IPS-15b (cell line): Measurements from ENCODE around the gene HEY2.
"Not testable (repeated sequence)": the region's sequence is repeated elsewhere in the genome, so short reads cannot be mapped to it uniquely, and the experiment has no call there.

Experiments
- H3K27me3 ChIP-seq: one replicate; pipeline ENCODE4 v1.6.1; 2013; ENCODE audit warnings: low read length; ENCODE audit not compliant: control insufficient read depth, insufficient read depth
- H3K36me3 ChIP-seq: one replicate; pipeline ENCODE4 v1.6.1; 2013; ENCODE audit warnings: low read length; ENCODE audit not compliant: control insufficient read depth, insufficient read depth
- H3K4me1 ChIP-seq: one replicate; pipeline ENCODE4 v1.6.1; 2013; ENCODE audit warnings: mild to moderate bottlenecking, low read length; ENCODE audit not compliant: control insufficient read depth, insufficient read depth
- H3K4me3 ChIP-seq: one replicate; pipeline ENCODE4 v1.5.1; 2013; ENCODE audit warnings: low read depth, low read length
- H3K9ac ChIP-seq: one replicate; pipeline ENCODE4 v1.6.1; 2013; ENCODE audit warnings: low read depth, mild to moderate bottlenecking, low read length
- H3K9me3 ChIP-seq: one replicate; pipeline ENCODE4 v1.6.1; 2013; ENCODE audit warnings: mild to moderate bottlenecking, low read length; ENCODE audit not compliant: control insufficient read depth, insufficient read depth

Gene HEY2

DNA sequence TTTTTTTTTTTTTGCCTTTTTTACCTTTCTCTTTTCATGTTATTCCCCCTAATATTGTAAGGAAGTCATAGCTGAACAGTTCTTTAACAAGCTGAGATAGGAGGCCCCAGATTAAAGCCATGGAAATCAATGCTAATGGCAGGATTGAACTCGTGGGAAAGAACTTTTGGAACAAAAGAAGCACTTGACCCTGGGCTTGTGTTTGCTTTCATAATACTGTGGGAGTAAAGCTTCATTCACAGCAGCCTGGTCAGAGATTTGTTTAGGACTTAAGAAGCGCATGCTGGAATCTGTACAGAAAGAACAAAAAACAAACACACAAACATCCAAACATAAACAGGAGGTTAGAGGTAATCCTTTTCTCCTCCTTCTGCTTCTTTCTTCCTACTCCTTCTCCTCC lies 5.1 kb downstream of the HEY2 start:
- H3K4me3 ChIP-seq: no peak overlapping the region
- H3K4me1 ChIP-seq: peaks cover 17% of the 10 kb centered on the region
- H3K36me3 ChIP-seq: peaks cover 8% of the 10 kb centered on the region
- no peaks in the 10 kb centered on the region for H3K9me3 ChIP-seq
- H3K9ac ChIP-seq: no peak overlapping the region
- H3K27me3 ChIP-seq: no peaks in the 10 kb centered on the region

DNA sequence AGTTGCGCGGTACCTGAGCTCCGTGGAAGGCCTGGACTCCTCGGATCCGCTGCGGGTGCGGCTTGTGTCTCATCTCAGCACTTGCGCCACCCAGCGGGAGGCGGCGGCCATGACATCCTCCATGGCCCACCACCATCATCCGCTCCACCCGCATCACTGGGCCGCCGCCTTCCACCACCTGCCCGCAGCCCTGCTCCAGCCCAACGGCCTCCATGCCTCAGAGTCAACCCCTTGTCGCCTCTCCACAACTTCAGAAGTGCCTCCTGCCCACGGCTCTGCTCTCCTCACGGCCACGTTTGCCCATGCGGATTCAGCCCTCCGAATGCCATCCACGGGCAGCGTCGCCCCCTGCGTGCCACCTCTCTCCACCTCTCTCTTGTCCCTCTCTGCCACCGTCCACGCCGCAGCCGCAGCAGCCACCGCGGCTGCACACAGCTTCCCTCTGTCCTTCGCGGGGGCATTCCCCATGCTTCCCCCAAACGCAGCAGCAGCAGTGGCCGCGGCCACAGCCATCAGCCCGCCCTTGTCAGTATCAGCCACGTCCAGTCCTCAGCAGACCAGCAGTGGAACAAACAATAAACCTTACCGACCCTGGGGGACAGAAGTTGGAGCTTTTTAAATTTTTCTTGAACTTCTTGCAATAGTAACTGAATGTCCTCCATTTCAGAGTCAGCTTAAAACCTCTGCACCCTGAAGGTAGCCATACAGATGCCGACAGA lies 9.9 kb downstream of the HEY2 start:
- peaks cover 17% of the 10 kb centered on the region for H3K4me1 ChIP-seq
- no peak overlapping the region for H3K9ac ChIP-seq
- no peaks in the 10 kb centered on the region for H3K27me3 ChIP-seq
- peak overlapping the region; percentile 4 for H3K4me3 ChIP-seq
- H3K9me3 ChIP-seq: no peaks in the 10 kb centered on the region
- peaks cover 13% of the 10 kb centered on the region for H3K36me3 ChIP-seq

DNA sequence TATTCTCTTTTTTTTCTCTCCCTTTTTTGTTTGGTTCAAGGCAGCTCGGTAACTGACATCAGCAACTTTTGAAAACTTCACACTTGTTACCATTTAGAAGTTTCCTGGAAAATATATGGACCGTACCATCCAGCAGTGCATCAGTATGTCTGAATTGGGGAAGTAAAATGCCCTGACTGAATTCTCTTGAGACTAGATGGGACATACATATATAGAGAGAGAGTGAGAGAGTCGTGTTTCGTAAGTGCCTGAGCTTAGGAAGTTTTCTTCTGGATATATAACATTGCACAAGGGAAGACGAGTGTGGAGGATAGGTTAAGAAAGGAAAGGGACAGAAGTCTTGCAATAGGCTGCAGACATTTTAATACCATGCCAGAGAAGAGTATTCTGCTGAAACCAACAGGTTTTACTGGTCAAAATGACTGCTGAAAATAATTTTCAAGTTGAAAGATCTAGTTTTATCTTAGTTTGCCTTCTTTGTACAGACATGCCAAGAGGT lies 10.6 kb downstream of the HEY2 start:
- H3K9ac ChIP-seq: no peak overlapping the region
- peaks cover 13% of the 10 kb centered on the region for H3K36me3 ChIP-seq
- no peaks in the 10 kb centered on the region for H3K27me3 ChIP-seq
- H3K4me1 ChIP-seq: peaks cover 10% of the 10 kb centered on the region
- H3K9me3 ChIP-seq: no peaks in the 10 kb centered on the region
- H3K4me3 ChIP-seq: no peak overlapping the region

DNA sequence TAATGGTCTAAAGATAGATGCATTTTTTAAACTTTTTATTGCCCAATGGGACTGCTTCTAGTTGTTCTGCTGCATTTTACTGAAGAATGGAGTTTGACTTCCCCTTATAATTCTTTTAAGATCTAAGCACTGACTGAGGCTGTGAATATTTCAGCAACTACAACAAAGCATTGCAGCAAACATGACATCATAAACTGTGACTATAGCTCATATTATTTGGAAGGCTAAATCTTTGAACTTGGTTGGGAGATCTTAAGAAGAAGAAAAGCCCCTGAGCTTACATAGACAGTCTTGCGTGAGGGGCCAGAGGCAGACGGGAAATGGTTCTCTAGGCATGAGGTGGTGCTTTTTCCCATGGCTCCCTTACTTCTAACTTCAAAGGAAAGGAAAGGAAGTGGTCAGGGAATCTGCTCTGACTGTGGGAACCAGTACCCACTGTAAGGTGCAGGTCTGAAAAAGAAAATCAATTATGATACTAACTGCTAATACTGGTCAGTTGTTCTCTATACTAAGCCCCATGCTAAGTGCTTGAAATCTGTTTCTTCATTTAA lies 14.8 kb downstream of the HEY2 start:
- peaks cover 4% of the 10 kb centered on the region for H3K4me1 ChIP-seq
- no peak overlapping the region for H3K9ac ChIP-seq
- H3K27me3 ChIP-seq: no peaks in the 10 kb centered on the region
- peaks cover 8% of the 10 kb centered on the region for H3K36me3 ChIP-seq
- no peaks in the 10 kb centered on the region for H3K9me3 ChIP-seq
- H3K4me3 ChIP-seq: no peak overlapping the region

DNA sequence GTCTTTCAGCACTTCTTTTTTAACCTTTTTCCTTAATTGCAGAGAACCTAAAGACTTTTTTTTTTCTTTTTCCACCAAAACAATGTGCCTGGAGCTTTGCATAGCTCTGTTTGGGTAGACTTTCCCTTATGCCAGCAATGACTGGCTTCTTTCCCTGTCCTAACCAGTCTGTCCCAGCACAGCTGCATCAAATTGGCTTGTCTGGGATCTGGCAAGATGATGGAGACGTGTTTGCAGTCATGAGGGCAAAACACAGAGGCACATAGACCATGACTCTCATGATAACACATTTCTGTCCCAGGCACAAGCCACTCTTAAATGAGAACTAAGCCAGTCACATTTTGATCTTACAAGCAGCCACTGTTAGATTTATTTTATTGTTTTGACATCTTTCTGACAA lies 16.5 kb downstream of the HEY2 start:
- Histone ChIP-seq H3K36me3 (no peaks in the 10 kb centered on the region), H3K9me3 (no peaks in the 10 kb centered on the region), H3K27me3 (no peaks in the 10 kb centered on the region), H3K4me3 (no peak overlapping the region), H3K9ac (no peak overlapping the region), H3K4me1 (peaks cover 4% of the 10 kb centered on the region)

DNA sequence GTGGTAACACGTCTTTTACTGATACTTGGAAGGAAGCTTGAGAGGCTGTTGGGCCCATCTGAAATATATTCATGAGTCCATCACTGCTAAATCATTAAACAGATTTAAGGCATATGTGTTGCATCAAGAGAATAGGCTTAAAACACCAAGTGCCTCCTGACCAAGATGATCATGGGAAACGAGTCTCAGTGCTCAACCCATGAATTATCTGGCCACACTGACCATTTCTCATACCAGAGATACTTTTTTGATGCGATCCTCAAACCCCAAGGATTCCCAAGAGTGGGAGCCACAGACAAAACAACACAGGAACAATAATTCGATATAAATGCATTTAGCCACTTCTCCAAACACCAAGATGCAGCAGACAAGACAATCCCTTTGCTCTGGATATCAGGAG lies 17.2 kb downstream of the HEY2 start:
- Histone ChIP-seq H3K36me3 (no peaks in the 10 kb centered on the region), H3K9me3 (no peaks in the 10 kb centered on the region), H3K4me3 (no peak overlapping the region), H3K4me1 (no peaks in the 10 kb centered on the region), H3K9ac (no peak overlapping the region), H3K27me3 (no peaks in the 10 kb centered on the region)

DNA sequence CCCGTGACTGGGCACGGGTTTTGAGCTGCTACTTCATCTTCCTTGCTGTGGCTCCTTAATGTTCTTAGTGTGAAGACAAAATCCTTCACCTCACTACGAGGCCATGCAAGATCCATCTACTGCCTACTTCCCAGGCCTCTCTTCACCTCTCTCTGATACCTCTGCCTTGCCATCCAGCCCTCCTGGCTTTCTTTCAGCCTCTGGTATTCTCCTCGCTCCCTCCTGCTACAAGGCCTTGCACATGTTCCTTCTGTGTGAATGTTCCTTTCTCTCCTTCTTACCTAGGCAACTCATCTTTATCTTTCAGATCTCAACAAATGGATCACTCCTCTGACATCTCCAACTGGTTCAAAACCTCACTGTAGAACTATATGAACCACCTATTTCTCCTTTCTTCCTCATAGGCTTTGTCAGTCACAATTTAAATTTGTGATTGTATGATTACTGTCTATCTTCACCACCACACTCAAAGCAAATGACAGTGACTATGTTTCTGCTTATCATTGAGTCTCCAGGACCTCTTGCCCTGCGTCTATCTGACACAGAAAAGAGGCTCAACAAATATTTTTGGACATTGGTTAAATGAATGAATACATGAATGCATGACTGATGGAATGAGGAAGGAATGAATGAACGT lies 19.8 kb downstream of the HEY2 start:
- Histone ChIP-seq H3K27me3 (no peaks in the 10 kb centered on the region), H3K9ac (no peak overlapping the region), H3K4me3 (no peak overlapping the region), H3K36me3 (no peaks in the 10 kb centered on the region), H3K9me3 (no peaks in the 10 kb centered on the region), H3K4me1 (no peaks in the 10 kb centered on the region)

DNA sequence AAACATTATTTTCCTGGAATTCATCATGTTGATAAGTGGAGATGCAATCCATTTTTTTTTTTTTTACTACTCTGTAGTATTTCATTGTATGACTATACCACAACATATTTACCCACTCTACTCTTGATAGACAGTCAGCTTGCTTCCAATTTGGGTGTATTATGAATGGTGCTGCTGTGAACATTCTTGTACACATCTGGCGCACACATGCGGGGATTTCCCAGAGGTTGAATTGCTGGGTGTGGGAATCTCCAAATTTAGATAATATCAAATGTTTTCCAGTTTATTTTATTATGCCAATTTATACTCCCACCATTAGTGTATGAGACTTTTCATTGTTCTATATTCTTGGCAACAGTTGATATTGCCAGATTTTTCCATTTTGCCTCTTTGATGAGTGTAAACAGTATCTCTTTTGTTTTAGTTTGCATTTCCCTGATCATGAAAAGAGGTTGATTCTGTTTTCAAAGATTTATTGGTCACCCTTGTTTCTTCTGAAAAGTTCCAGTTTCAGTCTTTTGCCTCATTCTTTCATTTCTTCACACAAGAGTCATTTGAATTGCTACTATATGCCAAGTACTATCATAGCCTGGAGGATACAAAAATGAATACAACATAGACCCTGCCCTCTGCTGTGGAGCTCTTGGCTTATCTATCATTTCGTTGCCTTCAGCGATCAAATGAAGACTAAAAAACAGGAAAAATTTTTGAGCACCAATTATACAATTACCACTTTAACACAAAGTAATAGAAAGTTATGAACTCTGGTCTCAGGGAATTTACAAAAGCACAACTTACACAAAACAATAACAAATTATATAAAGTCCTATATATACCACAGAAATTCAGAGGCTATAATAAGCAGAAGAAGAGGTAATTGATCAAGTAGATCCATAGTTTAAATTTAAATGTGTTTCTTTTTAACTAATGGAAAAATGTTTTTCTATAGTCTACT lies 24.2 kb downstream of the HEY2 start:
- Histone ChIP-seq H3K9me3 (no peaks in the 10 kb centered on the region), H3K36me3 (no peaks in the 10 kb centered on the region), H3K9ac (no peak overlapping the region), H3K4me3 (no peak overlapping the region), H3K4me1 (peaks cover 5% of the 10 kb centered on the region), H3K27me3 (no peaks in the 10 kb centered on the region)

DNA sequence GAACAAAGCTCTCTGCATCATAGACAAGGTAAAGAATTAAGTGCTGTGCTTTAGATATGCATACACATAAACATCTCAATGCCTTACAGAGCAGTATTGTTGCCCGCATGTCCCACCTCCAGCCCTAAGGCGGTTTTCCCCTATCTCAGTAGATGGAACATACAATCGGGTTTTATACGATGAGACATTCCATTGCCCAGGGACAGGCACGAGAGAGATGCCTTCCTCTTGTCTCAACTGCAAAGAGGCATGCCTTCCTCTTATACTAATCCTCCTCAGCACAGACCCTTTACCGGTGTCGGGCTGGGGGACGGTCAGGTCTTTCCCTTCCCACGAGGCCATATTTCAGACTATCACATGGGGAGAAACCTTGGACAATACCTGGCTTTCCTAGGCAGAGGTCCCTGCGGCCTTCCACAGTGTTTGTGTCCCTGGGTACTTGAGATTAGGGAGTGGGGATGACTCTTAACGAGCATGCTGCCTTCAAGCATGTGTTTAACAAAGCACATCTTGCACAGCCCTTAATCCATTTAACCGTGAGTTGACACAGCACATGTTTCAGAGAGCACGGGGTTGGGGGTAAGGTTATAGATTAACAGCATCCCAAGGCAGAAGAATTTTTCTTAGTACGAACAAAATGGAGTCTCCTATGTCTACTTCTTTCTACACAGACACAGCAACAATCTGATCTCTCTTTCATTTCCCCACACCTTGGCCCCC lies 26.8 kb downstream of the HEY2 start:
- not testable (repeated sequence) for H3K4me1 ChIP-seq, H3K4me3 ChIP-seq, H3K9me3 ChIP-seq, H3K9ac ChIP-seq, H3K36me3 ChIP-seq, H3K27me3 ChIP-seq

DNA sequence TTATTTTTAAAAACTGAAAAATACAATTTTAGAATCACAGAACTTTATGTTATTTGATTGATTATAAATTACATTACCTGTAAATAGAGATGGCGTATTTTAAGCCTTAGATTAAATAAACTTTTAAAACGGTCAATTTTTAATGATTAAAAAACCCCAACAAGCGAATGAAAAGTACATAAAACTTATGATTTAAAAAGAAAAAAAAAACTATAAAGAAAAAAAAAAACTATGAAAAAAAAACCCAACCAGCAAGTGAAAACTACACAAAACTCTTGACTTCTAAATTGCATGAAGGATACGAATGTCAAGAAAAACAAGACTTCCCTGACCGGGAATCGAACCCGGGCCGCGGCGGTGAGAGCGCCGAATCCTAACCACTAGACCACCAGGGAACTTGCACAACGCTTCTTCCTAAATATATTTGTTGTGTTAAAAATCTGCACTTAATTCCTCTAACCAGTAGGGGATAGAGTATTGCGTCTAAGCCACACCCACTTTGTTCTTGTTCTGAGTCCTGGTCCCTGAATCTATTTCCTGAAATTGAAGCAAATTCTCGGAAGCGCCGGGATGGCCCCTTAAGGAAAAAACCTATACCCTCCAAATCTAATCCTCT lies 30.6 kb downstream of the HEY2 start:
- Histone ChIP-seq H3K4me3 (peak overlapping the region; percentile 97), H3K36me3 (no peaks in the 10 kb centered on the region), H3K4me1 (peaks cover 5% of the 10 kb centered on the region), H3K9me3 (no peaks in the 10 kb centered on the region), H3K27me3 (no peaks in the 10 kb centered on the region), H3K9ac (peak overlapping the region; percentile 80)
